Activated T-helper 1 cell treated with Interleukin-2 at 50 U/mL for 16 hours (primary cell): Measurements from ENCODE around the gene PEAK1.
"Not testable (repeated sequence)": the region's sequence is repeated elsewhere in the genome, so short reads cannot be mapped to it uniquely, and the experiment has no call there.

Experiments used
- DNase-seq: peaks from one replicate; pipeline ENCODE4 v3.0.0-alpha.2; 2020; ENCODE audit warnings: low read depth

Gene PEAK1

DNA sequence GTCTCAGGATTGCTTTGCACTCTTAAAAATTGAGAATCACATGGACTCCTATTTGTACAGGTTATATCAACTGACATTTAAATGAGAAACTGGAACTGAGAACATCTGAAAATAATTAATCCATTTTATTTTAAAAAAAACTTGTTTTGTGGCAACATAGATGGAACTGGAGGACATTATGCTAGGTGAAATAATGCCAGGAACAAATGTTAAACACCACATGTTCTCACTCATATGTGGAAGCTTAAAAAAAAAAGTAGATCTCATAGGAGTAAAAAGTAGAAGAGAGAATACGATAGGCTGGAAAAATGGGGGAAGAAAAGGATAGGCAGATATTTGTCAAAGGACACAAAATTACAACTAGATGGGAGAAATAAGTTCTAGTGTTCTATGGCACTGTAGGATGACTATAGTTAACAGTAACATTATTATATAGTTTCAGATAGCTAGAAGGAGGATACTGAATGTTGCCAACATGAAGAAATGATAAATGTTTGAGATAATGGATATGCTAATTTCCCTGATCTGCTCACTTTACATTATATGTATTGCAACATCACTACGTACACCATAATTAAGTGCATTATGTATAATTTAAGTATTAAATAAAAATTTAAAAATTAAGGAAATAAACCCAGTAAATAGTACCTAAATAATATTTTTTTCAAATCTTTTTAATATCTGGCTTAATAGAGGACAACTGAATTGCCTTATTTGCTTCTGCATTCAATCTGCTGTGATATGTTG lies 248.5 kb downstream of the PEAK1 start:
- no peak for DNase-seq

DNA sequence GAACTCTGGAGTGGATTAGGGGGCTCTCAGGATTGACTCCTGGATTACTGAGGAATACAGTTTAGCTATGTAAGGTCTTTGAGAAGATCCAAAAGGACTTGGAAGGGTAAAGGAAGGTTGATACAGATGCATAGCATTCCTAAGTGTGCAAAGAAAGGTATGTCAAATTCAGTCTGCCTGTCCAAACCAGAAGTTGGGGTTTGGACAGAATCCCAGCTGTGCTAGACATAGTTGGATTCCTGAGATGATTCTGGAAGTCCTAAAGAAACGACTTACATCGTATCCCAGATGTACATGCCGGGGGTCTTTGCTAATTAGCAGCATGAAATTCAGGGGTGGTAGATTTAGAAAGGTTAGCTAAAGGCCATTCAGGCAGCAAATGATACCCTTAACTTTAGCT lies 251.3 kb downstream of the PEAK1 start:
- DNase-seq: no peak

DNA sequence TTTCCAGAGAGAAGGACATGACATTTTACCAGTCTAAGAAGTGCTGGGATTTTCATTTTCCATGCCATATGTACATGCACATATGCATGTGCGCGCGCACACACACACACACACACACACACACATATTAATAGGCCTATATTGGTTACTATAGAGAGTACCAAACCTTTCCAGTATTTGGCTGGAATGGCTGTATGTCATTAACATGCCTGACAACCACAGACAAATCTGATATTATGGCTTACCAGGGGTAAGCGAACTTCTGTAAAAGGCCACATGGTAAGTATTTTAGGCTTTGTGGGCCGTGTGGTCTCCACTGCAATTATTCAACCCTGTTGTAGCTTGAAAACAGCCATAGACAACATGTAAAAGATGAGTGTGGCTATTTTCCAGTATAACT lies 251.8 kb downstream of the PEAK1 start:
- no peak for DNase-seq

DNA sequence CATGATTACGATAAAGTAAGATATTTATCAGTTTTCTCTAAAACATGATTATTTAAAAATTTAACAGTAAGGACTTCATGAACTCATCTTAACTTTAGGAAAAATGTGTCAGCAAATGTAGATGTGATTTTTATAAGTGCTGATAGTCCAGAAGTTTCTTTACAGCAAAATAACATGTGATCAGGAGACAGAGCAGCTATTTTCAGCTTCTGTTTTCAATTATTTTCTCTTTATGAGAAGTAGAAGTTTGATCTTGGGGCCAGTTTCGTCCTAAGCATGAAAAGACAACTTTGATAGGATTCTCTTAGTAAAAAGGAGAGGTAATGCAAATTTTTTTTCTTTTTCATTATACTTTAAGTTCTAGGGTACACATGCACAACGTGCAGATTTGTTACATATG lies 252.5 kb downstream of the PEAK1 start:
- DNase-seq: no peak

DNA sequence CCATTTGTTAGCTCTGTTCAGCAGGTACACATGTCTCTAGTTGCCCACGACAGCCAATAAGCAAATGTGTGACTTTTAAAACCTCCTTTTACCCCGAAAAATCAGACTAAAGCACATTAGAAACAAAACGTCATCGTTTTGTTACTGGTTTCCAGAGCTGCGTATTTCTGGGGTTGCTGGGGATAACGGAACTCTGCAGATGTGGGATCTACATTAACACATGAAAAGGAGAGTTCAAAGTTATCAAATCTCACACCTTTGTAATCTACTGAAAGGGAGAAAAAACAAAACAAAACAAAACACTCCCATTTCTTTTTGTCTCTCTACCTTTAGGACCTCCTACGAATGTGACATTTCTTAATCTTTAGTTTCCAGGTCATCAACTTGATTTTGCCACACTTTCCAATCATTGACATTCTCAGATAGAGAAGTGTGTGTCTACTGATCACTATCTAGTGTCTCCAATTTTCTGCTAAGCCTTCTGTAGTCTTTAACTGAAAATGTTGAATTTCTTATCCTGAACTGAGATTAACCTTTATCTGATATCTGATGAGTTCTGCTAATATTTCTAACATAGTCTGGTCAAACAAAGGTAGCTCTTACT lies 256.0 kb downstream of the PEAK1 start:
- no peak for DNase-seq

DNA sequence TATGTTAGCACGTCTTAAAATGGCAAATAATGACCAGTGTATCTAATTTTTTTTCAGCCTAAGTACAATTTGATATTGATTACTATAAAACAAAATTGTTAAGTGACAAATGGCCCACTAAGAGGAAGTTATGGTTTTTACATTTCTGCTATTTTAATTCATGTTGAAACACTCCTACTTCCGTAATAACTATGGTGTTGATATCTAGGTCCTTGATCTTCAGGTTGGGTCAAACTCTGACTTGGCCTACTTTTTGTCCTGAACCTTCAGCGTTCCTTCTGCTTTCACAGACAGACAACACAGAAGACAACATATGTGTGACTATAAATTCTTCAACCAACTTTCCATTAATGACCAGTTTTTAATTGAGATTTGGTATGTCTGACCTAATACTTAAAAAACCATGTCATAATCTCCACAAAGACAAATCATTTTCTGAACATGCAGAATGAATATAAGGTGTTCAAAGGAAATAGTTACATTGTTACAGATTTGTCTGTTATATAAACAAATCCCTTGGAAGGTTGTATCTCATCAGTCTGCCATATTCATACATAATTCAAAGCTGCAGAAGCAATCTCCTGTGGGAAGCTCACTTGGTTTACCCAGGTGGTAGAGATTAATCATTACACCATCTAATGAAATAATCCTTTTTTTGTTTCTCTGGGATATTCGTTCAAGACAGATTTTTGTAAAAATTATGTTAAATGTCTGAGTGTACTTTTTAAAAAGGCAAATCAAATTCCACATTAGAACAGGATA lies 256.9 kb downstream of the PEAK1 start:
- no peak for DNase-seq

DNA sequence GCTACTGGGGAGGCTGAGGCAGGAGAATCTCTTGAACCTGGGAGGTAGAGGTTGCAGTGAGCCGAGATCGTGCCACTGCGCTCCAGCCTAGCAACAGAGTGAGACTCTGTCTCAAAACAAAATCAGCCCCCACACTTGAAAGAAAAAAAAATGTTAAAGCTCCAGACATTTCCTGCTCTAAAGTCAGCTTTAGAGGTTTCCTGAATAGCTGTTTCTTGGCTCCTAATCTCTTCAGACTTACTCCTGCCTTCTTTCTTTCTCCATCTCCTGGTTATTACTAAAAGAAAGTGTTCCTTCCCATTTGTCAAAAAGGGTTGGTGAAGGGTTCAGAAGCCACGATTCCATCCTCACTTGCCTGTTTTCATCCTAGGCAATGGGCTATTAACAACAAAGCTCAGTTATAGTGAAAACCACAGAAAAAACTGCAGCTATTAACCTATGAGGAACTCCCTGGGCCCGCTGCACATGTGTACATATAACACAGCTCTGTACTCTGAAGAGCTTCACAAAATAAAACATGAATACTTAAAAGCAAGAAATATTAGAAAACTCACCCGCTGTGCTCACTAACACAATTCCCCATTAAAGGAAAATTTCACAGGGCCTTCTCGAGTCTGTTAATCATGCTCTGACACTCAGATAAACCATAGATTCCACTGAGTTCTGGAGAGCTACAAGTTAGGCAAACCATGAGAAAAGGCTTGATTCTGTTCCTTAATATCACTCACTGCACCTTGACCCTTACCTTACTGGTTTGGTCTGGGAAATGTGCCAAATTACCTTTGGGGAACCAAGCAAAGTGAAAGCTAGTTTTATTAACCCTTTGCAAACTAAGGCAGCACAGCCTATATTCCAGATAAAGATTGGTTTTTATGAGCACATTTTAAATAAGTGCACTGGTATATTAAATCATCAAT lies 259.1 kb downstream of the PEAK1 start:
- no peak for DNase-seq

DNA sequence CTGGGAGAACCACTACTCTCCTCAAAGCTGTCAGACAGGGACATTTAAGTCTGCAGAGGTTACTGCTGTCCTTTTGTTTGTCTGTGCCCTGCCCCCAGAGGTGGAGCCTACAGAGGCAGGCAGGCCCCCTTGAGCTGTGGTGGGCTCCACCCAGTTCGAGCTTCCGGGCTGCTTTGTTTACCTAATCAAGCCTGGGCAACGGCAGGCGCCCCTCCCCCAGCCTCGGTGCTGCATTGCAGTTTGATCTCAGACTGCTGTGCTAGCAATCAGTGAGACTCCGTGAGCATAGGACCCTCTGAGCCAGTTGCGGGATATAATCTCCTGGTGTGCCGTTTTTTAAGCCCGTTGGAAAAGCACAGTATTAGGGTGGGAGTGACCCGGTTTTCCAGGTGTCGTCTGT lies 263.9 kb downstream of the PEAK1 start:
- DNase-seq: not testable (repeated sequence)

DNA sequence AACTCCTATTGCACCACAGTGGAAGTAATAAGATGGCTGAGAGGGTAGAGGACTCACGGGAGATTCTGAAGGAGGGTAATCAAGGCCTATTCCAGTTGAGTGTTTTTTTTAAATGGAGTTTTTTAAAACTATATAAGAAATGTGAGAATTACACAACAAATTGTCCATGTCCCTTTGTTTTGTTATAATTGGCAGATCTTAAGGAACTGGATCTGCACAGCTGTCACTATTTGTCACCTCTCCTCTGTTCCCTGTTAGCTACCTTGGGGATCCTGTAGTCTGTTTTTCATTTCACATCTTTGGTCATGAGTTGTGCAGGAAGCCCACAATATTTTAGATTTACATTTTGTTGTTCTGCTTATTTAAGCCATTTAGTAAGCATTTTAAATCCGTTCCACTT lies 271.7 kb downstream of the PEAK1 start:
- no peak for DNase-seq

DNA sequence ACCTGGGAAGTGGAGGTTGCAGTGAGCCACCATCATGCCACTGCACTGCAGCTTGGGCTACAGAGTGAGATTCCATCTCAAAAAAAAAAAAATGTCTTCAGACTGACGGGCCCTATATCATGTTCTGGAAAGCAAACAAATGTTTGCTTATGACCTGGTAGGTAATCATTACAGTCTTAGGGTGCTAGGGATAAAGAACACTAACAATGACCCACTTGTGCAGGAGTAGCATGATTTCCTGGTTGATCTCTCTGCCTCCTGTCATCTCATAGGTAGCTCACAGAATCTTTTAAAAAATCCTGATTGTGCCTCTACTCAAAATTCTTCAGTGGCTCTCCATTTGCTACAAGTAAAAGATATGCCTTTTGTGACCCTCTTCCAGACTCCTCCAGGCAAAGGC lies 274.5 kb downstream of the PEAK1 start:
- DNase-seq: no peak

DNA sequence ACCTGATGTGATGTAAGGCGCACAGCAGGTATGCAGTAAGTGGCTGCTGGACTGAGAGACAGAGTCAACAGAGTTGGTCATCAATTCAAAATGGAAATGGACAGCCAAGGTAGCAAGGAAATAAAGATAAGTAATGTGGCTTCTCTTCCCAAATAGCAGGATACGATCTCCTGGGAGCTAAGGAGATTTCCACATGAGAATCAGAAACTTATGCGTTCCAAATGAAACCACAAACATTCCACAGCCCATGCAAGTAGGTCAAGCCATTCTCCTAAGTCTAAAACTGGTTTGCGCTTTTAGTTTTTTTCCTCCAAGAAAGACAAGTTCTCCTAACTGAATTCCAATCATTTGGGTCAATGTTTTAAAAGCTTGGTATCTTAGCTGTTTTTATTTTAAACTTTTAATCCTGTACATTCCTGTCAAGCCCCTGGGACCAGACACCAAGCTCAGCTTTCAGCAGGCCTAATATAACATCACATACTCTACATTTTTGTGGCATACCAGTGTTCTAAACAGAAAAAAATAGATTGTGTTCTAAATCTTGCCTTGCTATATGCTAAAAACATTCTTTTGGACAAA lies 275.3 kb downstream of the PEAK1 start:
- DNase-seq: no peak

DNA sequence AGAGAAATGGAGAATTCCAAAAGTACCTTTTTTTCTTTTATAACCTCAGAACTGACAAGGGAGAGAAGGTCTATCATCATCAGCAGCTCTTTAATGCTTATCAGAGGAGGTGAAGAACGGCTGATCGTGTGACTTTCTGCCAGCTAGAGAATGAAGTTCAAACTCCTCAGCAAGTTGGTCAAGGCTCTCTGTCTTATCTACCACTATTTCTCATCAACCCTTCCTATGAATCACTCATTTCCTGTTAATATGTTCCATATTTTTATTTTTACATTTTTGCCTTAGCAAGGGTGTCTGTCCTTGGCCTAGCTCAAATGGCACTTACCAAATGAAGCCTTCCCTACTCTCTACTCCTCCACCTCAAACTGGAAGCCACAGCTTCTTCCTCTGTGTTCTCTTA lies 275.9 kb downstream of the PEAK1 start:
- no peak for DNase-seq

DNA sequence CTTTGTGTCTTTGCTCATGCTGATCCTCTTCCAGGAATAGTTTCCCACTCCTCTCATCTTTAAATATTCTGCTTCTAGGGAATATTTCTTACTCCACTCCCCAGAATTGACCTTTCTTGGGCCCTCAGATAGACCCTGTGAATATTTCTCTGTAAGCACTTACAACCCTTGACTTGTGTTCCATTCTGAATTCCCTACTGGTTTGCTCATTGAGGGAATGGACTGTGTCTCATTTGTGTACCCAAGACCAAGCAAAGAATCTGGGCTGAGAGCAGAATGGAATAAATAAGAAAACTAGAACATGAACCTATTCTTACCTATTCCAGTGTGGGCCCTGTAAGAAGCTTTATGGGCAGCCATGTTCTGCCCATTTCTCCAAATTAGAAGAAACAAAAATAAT lies 276.3 kb downstream of the PEAK1 start:
- no peak for DNase-seq

DNA sequence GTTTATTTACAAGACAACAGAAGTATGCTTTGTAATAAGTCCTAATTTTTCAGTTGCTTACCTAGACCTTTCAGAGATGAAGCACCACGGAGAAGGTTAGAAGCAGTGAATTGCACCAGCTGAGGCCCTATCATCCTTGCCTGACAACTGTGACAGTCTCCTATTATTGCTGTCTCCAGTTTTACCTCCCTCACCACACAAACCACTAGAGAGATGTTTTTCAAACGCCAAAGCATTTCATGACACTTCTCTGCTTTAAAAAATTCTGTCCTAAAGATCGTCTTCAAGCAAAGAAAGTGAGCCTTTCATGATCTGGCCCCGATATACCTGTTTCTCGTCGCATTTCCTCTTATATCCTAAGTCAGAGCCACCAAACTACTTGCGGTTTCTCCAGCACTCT lies 276.7 kb downstream of the PEAK1 start:
- DNase-seq: no peak

DNA sequence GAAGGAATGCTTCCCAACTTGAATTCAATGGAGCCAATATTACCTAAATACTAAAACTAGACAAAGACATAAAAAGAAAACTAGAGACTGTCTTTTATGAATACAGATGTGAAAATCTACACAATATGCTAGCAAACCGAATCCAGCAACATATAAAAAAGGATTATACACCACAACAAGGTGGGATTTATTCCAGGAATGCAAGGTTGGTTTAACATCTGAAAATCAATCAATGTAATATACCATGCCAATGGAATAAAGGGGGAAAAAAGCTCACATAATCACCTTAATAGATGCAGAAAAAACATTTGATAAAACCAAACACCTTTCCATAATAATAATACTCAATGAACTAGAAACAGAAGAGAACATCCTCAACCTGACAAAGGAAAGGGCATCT lies 279.7 kb downstream of the PEAK1 start:
- DNase-seq: no peak

DNA sequence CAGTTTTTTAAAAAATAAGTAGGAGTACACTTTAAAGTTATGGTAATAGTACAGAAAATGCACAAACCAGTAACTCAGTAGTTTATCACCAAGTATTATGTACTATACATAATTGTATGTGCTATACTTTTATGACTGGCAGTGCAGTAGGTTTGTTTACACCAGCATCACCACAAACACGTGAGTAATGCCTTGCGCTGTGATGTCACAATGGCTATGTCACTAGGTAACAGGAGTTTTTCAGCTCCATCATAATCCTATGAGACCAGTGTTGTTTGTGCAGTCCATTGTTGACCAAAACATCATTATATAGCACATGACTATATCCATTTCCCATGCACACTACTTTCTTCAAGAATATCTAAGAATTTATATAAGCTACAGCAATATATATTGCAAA lies 280.6 kb downstream of the PEAK1 start:
- DNase-seq: no peak

DNA sequence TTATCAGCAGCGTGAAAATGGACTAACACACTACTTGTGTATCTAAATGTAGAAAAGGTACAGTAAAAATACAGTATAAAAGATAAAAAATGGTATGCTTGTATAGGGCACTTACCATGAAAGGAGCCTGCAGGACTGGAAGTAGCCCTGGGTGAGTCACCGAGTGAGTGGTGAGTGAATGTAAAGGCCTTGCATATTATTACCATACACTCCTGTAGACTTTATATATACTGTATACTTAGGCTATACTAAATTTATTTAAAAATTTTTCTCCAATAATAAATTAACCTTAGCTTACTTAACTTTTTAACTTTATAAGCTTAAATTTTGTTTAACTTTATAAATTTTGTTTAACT lies 281.8 kb downstream of the PEAK1 start:
- no peak for DNase-seq

DNA sequence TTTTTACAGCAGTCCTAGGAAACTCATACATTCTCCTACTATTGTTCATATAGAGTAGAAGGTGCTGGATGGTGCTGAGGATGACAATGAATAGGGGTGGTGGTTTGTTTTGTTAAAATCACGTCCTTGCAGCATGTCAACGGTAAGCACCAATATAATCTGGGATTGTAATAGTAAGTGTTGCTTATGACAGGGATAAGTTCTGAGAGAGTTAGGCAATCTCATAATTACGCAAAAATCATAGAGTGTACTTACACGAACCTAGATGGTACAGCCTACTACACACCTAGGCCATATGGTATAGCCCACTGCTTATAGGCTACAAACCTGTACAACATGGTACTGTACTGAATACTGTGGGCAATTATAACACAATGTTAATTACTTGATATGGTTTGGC lies 284.7 kb downstream of the PEAK1 start:
- DNase-seq: no peak

DNA sequence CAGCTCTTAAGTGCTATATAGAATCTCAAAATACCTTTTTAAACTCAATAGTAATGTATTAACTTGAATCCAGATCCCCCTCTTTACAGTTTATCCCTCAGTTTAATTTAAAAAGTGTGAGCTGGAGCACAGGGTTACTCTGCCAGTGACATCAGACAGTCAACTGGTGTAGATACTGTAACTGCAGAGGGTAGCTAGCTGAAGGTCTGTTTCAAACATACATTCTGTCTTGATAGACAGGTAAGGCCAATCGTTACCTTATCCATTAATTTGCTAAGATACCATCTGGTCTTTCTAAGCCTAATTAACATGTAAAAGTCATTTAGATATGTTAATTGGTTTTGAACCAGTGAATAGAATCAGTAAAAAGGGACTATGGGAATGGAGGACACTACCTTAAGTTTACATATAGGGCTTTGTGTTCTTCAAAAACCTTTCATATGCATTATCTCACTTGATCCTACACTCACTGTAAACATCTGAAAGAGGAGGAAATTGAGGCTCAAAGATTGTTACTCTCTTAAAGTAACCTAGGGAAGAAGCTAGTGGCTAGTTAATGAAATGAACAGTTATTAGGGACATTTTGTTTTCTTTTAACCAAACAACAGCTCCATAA lies 289.5 kb downstream of the PEAK1 start:
- DNase-seq: no peak

DNA sequence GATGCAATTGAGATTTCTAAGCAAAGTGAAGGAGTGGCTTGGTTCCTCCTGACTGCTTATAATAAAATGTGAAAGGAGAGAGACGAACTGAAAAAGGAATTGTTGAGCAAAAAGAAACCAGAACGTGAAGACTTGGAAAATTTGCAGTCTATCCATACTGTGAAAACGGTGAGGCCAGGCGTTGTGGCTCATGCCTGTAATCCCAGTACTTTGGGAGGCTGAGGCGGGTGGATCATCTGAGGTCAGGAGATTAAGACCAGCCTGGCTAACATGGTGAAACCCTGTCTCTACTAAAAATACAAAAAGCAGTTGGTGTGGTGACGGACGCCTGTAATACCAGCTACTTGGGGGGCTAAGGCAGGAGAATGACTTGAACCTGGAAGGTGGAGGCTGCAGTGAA lies 292.3 kb downstream of the PEAK1 start:
- no peak for DNase-seq

DNA sequence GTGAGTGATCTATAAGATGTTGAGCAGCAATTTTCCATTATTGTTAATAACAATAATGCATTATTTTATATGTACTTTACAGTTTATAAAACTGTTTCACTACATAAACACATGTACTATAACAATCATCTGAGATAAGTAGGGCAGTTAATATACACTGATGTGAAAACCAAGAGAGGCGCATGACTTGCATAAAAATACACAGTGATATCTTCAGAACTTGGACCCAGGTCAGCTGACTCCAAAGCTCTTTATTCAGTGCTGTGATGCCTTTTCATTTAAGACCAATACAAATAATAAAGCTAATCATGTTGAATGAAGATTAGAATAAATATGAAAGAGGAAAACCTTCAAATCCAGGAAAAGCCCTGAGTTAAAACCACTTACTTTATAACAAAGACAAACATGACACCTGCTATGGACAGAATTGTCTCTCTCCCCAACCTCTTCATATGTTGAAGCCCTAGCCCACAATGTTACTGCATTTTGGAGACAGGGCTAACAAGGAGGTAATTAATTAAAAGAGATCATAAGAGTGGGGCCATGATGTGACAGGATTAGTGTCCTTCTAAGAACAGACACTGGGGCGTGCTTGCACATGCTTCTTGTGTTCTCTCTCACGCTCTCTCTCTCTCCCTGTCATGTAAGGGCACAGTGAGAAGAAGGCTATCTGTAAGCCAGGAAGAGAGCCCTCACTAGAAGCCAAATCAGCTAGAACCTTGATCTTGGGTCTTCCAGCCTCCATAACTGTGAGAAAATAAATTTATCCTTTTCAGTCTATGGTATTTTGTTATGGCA lies 293.2 kb downstream of the PEAK1 start:
- DNase-seq: no peak
